HG03064 (cell line): ENCODE results near the gene TVP23A.
A peak's percentile ranks its signal among the peaks of the same experiment; 100 is the strongest.
"Not testable (repeated sequence)": the region's sequence is repeated elsewhere in the genome, so short reads cannot be mapped to it uniquely, and the experiment has no call there.

Source experiments
- ATAC-seq: cut with Tn5 transposase; IDR thresholded peaks from one replicate; pipeline ENCODE4 v1.9.1; 2021; ENCODE audit warnings: low read depth; ENCODE audit not compliant: unreplicated experiment

Gene TVP23A

DNA sequence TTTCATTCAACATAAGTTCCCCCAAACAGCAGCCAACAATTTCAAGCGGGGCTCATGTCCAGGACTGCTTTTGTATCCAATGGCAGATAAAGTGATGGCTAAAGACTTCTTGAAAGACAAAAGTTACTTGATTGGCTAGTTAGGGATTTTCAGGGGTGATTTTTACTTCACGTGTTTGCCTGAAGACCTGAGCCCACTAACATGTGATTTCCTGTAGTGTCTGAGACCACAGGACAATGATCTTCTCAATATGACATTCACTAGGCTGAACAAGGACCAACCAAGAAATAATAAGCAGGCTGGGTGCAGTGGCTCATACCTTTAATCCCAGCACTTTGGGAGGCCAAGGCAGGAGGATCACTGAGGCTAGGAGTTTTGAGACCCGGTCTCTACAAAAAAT lies 10.4 kb downstream of the TVP23A start:
- ATAC-seq = no peak

DNA sequence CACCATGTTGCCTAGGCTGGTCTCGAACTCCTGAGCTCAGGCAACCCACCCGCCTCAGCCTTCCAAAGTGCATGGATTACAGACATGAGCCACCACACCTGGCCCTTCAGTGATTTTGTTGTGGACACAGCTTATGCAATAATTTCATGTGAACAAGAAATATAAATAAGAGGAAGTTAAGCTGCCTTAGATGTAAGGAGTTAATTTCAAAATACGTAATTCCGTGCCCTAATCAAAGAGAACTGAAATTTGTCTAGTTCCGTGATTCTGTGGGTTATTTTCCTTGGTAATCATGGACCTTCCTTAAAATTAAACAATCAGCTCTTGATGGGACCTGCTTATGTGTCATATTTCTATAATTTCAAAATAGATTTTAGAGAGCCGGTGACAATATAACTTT lies 11.9 kb downstream of the TVP23A start:
- no peak for ATAC-seq

DNA sequence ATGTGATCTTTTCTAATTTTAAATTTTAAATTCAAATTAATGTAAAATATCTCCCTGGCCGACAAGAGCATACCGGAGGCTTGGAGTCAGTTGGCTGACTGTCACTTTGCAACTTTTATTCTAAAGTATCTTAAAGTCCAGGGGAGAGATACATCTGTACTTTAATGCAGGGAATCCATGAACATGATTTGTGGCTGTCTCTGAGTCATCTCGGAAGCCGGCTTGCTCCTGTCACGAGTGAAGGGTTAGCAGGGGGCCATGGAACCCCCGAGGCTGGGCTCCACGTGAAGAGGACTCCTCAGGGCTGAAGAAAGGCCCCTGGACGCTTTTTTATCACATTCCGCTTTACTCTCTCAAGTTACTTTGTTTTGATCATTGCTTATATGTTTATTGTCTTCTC lies 13.3 kb downstream of the TVP23A start:
- no peak for ATAC-seq

DNA sequence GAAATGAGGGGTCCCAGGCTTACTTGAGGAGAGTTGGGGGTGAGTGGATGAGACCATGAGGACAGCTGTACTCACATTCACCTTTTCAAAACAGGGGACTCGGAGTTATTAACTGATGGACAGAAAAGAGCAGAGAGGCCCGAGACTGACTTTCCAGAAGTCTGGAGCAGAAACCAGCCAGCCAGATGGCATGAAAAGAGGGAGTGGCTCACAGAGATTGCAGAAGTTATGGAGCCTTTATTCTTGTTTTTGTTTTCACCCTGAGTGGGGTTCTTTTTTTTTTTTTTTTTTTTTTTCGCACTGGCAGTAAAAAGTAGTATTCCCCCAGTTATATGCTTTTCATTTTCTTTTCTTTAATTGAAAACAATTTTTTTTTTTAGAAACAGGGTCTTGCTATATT lies 18.9 kb downstream of the TVP23A start:
- no peak for ATAC-seq

DNA sequence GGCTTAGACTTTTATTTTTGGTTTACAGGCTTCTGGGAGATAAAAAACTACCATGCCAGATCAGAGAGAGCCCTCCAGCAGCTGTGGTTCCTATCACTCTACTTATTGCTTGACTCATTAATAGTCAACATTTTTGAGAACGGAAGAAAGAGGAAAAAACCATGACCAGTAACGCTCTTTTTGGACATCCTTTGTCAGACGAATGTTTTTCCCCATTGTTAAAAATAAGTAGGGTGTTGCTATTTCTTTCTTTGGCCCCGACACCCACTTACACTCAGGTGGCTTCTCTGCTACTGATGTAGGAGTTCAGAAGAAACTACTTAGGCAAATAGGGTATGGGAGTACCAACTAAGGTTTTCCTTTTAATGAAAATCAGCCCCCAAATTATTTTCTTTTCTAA lies 27.5 kb downstream of the TVP23A start:
- no peak for ATAC-seq

DNA sequence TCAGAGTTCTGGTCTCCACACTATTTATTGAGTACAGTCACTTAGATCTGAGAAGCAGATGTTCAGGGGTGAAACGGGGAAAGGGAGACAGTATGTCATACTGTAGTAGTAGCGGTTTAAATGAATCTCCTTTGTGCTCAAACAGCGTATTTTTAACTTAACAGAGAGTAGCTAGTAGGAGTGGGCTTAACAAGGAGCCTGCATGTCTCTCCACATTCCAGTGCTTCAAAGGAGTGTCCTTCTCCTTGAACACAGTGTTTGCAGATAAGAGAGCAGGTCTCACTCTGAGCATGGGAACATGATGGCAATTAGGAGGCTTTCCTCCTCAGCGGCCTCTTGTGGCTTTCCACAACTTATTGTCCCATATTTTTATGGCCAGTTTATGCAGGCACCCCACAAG lies 30.0 kb downstream of the TVP23A start:
- ATAC-seq = not testable (repeated sequence)

GRCh38 chr16:10787304-10787703 lies 31.3 kb downstream of the TVP23A start:
- no peak for ATAC-seq

DNA sequence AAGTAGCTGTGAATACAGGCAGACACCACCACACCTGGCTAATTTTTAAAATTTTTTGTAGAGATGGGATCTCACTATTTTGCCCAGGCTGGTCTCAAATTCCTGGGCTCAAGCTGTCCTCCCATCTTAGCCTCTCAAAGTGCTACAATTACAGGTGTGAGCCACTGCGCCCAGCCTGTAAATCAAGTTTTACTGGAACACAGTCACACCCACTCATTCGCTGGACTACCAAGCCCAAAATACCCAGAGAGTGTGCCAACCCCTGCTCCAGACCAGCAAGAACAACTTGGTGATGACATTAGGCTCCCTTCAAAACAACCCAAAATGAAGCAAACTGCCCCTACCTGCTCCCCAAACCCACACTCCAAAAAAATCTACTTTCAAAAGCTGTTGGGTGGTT lies 36.0 kb downstream of the TVP23A start:
- ATAC-seq = no peak

GRCh38 chr16:10780628-10781027 lies 38.0 kb downstream of the TVP23A start:
- no peak for ATAC-seq

DNA sequence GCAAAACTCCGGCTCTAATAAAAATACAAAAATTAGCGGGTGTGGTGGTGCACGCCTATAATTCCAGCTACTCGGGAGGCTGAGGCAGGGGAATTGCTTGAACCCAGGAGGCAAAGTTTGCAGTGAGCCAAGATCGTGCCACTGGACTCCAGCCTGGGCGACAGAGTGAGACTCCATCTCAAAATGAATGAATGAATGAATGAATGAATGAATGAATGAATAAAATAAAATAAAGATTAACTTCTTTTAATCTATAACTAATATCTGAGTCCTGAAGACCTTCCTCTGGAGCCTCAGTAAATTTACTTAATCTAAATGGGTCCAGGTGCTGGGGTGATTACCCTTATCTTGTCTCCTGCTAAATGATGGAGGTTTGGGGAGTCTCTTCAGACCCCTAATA lies 38.7 kb downstream of the TVP23A start:
- not testable (repeated sequence) for ATAC-seq

DNA sequence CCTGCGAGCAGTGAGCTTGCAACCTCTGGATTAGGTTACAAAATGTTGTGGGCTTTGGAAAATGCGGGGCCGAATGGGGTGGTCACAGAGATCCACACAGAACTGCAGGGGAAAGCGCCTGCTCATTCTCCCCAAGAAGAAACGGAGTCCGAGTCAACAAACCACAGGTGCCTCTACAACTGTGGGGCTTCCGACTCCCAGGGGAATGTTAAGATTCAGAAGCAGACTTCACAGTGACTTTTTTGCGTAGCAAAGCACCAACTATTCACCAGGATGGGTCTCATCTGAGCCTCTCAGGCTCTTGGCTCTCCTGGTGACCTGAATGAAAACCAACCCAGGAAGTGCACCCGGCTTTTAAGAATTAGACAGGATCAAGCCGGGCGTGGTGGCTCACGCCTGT lies 41.2 kb downstream of the TVP23A start:
- ATAC-seq = no peak

DNA sequence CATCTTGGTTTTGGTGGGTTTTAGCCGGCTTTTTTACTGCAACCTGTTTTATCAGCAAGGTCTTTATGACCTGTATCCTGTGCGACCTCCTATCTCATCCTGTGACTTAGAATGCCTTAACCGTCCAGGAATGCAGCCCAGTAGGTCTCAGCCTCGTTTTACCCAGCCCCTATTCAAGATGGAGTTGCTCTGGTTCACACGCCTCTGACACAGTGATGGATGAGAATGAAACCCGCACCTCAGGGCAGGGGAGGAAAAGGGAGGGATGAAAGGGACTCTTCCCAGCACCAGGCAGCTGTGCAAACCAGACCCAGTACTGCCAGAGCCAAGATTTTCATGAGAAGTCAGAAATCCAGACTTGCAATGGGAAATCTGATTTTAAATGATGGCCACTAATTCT lies 41.7 kb downstream of the TVP23A start:
- not testable (repeated sequence) for ATAC-seq

GRCh38 chr16:10776280-10776679 lies 42.3 kb downstream of the TVP23A start:
- peak; percentile 83 for ATAC-seq

GRCh38 chr16:10770907-10771306 lies 47.7 kb downstream of the TVP23A start:
- ATAC-seq = no peak

- no peak for ATAC-seq
These were observed 49.2 kb downstream of the TVP23A start for GRCh38 chr16:10769381-10769780.

- no peak for ATAC-seq
These were observed 51.5 kb downstream of the TVP23A start for GRCh38 chr16:10767127-10767526.

- no peak for ATAC-seq
These were observed 52.8 kb downstream of the TVP23A start for GRCh38 chr16:10765772-10766171.

DNA sequence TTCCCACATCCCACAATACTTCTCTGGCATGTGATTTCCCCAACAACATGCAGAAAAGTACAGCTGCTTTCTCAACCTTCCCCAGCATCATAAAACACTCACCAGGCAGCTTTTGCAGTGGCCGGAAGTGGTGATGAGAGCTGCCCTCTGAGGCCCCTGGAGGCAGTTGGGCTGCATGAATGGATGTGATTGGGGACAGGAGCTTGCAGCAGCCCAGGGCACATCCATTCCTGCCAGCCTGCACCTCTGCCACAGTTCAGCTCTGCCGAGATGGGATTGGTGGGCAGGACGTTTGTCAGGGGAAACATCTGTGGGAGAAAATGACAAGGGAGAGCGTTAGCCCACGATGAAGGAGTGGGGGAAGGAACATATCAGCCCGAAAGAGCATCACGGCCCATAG lies 55.1 kb downstream of the TVP23A start:
- ATAC-seq = no peak

GRCh38 chr16:10762336-10763016 lies 56.1 kb downstream of the TVP23A start:
- no peak for ATAC-seq

- ATAC-seq = no peak
These were observed 57.2 kb downstream of the TVP23A start for GRCh38 chr16:10761373-10761772.

DNA sequence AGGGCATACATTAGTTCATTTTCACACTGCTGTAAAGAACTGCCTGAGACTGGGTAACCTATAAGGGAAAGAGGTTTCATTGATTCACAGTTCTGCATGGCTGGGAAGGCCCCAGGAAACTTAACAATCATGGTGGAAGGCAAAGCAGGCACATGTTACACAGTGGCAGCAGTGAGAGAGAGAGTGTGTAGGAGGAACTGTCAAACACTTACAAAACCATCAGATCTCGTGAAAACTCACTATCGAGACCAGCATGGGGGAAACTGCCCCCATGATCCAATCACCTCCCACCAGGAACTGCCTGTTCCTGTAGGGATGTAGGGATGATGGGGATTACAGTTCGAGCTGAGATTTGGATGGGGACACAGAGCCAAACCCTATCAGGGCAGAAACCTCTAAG lies 57.7 kb downstream of the TVP23A start:
- no peak for ATAC-seq

- no peak for ATAC-seq
These were observed 62.0 kb downstream of the TVP23A start for GRCh38 chr16:10756574-10756973.

DNA sequence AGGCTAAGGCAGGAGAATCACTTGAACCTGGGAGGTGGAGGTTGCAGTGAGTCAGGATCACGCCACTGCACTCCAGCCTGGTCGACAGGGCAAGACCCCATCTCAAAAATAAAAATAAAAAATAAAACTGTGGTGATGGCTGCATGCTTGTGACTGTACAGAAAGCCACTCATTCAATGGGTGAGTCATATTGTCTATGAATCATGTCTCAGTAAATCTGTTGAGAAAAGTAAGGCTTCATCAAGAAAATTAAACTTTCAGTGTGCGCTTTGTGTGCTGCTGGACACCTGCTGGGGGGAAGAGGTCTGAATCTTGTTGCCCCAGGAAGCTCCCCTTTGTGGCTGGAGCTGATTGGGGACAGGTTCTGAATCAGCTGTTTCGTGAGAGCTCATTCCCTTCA lies 63.7 kb downstream of the TVP23A start:
- no peak for ATAC-seq
